Measurements from ENCODE around the gene CHKA. TPM values are rescaled to one million over a fixed set of nuclear protein-coding genes. Genes with fewer than 3 reads are reported as not detected.

CHKA gene
- polyA plus RNA-seq, 1 donor (not counting 4 experiments of a cell fraction or from before 2014, with no cell fraction given): 7.1 TPM

- Histone ChIP-seq H2AFZ (ENCODE audit: control insufficient read depth, low read length) (no peak overlapping the region), H3K9me1 (ENCODE audit: control insufficient read depth, extremely low read depth, insufficient read depth, low read length) (no peaks in the 10 kb centered on the region), H4K20me1 (ENCODE audit: control insufficient read depth, extremely low read depth, insufficient read depth, low read length) (no peaks in the 10 kb centered on the region), H3K79me2 (ENCODE audit: control insufficient read depth, insufficient read depth, low read length) (peaks cover 2% of the 10 kb centered on the region), H3K27ac (ENCODE audit: control insufficient read depth, insufficient read depth, low read length) (no peak overlapping the region), H3K9ac (ENCODE audit: control insufficient read depth, extremely low read depth, insufficient read depth, low read length) (no peak overlapping the region), H3K27me3 (ENCODE audit: control insufficient read depth, extremely low read depth, insufficient read depth, low read length) (no peaks in the 10 kb centered on the region), H3K9me3 (ENCODE audit: control insufficient read depth, low read depth, low read length) (no peaks in the 10 kb centered on the region), H3K4me2 (ENCODE audit: control insufficient read depth, extremely low read depth, insufficient read depth, low read depth, low read length) (no peak overlapping the region), H3K4me3 (ENCODE audit: control insufficient read depth in 2 of 3, extremely low read depth in 1 of 3, insufficient read depth in 2 of 3, low read depth in 1 of 3, low read length in 3 of 3) (no peak overlapping the region), H3K36me3 (ENCODE audit: control insufficient read depth in 2 of 2, extremely low read depth in 1 of 2, insufficient read depth in 2 of 2, low read length in 2 of 2) (peaks cover 3 to 7% of the 10 kb centered on the region in 2 experiments), H3K4me1 (ENCODE audit: control insufficient read depth, extremely low read depth, insufficient read depth, low read length) (peaks cover 8% of the 10 kb centered on the region)
- dilution Hi-C loops (cut with MboI; ENCODE audit: extremely low pct_ligation_motif_present, low sequenced_read_pairs): no loop called here
- TF ChIP-seq CTCF (optimal IDR thresholded peaks at IDR 0.05 in 1 of 3, IDR thresholded peaks at IDR 0.05 in 1 of 3, conservative IDR thresholded peaks at IDR 0.05 in 1 of 3; ENCODE audit: extremely low read depth in 1 of 3, insufficient read depth in 2 of 3, low read length in 3 of 3) (no peak), EZH2 (IDR thresholded peaks at IDR 0.05; ENCODE audit: low read length) (no peak)
- FAIRE-seq (no peak), DNase-seq (ENCODE audit: low read depth, low spot score) (no peak)
Observed at GRCh38 chr11:68044898-68045351, 76.3 kb downstream of the CHKA start.

- Histone ChIP-seq H3K27ac (ENCODE audit: control insufficient read depth, insufficient read depth, low read length) (no peak overlapping the region), H3K36me3 (ENCODE audit: control insufficient read depth in 2 of 2, extremely low read depth in 1 of 2, insufficient read depth in 2 of 2, low read length in 2 of 2) (peaks cover 3 to 5% of the 10 kb centered on the region in 2 experiments), H2AFZ (ENCODE audit: control insufficient read depth, low read length) (no peak overlapping the region), H3K9me3 (ENCODE audit: control insufficient read depth, low read depth, low read length) (no peaks in the 10 kb centered on the region), H3K79me2 (ENCODE audit: control insufficient read depth, insufficient read depth, low read length) (peaks cover 3% of the 10 kb centered on the region), H3K9me1 (ENCODE audit: control insufficient read depth, extremely low read depth, insufficient read depth, low read length) (no peaks in the 10 kb centered on the region), H3K4me3 (ENCODE audit: control insufficient read depth in 2 of 3, extremely low read depth in 1 of 3, insufficient read depth in 2 of 3, low read depth in 1 of 3, low read length in 3 of 3) (no peak overlapping the region), H4K20me1 (ENCODE audit: control insufficient read depth, extremely low read depth, insufficient read depth, low read length) (no peaks in the 10 kb centered on the region), H3K27me3 (ENCODE audit: control insufficient read depth, extremely low read depth, insufficient read depth, low read length) (no peaks in the 10 kb centered on the region), H3K4me2 (ENCODE audit: control insufficient read depth, extremely low read depth, insufficient read depth, low read depth, low read length) (no peak overlapping the region), H3K9ac (ENCODE audit: control insufficient read depth, extremely low read depth, insufficient read depth, low read length) (no peak overlapping the region), H3K4me1 (ENCODE audit: control insufficient read depth, extremely low read depth, insufficient read depth, low read length) (peaks cover 11% of the 10 kb centered on the region)
- DNase-seq (ENCODE audit: low read depth, low spot score) (no peak), FAIRE-seq (no peak)
- TF ChIP-seq CTCF (optimal IDR thresholded peaks at IDR 0.05 in 1 of 3, IDR thresholded peaks at IDR 0.05 in 1 of 3, conservative IDR thresholded peaks at IDR 0.05 in 1 of 3; ENCODE audit: extremely low read depth in 1 of 3, insufficient read depth in 2 of 3, low read length in 3 of 3): no peak
- TF ChIP-seq EZH2 (IDR thresholded peaks at IDR 0.05; ENCODE audit: low read length): no peak
- dilution Hi-C loops (cut with MboI; ENCODE audit: extremely low pct_ligation_motif_present, low sequenced_read_pairs): no loop called here
Observed at GRCh38 chr11:68044145-68044813, 76.9 kb downstream of the CHKA start.
